Stimulated activated CD8-positive, alpha-beta memory T cell treated with anti-CD3 and anti-CD28 coated beads, Interleukin-4, amount 100 ng/mL, for 4 hours (primary cell): ENCODE measurements around the gene SYCE3.

Experiments
- DNase-seq, 2 donors: peaks; one replicate each; pipeline ENCODE4 v3.0.0-alpha.2; 2020; ENCODE audit warnings: low read depth in 2 of 2, low spot score in 1 of 2

The SYCE3 gene

DNA sequence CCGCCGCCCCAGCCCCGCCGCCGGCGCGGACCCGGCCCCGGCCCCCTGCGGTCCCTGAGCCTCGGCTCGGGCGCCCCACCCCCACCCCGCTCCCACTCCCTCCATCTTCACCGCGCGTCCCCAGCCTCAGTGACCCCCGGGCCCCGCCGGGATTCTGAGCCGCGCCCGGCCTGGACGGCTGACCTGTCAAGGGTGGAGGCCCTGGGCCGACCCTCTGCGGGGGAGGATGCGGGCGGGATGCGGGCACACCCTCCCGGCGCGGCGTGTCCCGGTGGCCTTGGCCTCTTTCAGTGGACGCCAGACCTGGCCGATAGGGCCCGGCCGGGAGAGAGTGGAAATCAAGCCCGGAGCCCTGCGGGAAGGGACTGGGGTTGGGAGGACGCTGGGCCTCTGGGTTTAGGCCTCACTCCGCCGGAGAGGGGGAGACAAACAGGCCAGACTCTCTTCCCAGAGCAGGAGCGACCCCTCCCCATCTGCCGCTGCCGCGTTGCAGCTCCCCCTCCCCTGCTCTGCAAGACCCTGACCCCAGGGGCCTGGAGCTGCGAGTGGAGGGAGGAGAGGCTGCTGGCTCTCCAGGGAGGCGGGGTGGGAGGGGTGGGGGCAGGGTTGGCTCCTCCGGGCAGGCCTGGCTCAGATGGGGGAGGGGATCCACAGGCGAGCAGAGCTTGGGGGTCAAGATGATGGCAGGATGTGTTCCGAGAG is 38.4 kb upstream of the SYCE3 start:
- no peak for DNase-seq

DNA sequence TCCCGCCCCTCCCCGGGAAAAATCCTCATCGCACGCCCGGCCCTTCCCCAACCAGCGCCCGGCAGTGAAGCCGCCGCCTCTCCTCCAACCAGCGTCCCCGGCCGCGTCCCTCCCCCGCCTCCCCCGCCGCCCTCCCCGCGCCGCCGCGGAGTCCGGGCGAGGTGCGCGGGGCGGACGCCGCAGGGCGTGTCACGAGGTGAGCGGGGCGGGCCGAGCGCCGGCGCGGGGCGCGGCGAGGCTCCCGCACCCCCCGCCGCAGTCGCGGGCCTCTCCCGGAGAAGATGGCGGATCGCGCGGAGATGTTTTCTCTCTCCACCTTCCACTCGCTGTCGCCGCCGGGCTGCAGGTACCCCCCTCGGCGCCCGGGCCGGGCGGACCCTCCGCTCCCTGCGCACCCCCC is 37.8 kb upstream of the SYCE3 start, which contains the start of gene MAPK8IP2:
Gene MAPK8IP2, plus strand, starts transcription at position 256 of the 400 bp plus-strand sequence. Its CDS starts 26 bp downstream, at position 282.
- no peak for DNase-seq

DNA sequence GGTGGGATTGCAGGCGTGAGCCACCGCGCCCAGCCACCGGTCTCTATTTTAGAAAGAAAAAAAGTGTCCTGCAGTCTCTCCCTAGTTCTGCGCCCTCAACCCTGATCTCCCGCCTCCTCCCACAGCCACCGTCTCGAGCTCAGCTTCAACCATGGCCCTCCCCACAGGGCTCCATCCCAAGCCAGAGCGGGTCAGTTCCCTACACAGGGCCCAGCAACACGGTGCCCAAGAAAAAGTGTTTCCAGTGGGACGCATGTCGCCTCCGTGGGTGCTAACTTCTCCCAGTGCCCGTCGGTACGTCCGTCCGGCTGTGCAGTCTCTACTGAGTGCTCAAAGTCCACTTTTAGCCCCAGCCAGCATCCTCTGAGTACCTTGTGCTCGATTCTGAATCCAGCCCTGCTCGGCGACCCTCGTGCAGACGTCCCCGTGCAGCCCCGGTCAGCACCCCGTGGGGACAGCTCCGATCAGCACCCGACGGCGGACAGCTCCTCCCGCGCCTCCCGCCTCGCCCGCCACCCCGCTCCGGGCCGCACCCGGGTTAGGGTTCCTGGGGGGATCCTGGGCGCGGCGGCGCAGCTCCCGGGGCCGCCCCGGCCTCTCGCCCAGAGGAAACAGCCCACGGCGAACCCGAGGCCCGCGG is 37.2 kb upstream of the SYCE3 start:
- DNase-seq: no peak

DNA sequence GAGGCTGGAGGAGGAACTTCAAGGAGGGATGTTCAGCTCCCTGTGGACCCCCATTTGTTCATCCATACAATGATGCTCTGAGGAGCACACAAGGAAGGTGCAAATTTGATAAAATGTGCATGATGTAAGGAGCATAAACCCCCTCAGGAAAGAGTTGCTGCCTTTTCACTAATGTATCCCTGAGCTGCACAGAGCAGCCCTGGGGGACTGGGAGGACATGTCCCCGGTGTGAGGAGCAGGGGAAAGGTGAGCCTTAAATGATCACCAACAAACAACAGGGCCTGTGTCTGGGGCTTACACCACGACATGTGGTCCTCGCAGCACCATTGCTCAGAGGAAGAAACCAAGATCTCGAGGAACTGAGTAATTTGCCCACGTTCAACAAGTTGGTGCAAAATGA is 34.4 kb upstream of the SYCE3 start:
- no peak for DNase-seq

DNA sequence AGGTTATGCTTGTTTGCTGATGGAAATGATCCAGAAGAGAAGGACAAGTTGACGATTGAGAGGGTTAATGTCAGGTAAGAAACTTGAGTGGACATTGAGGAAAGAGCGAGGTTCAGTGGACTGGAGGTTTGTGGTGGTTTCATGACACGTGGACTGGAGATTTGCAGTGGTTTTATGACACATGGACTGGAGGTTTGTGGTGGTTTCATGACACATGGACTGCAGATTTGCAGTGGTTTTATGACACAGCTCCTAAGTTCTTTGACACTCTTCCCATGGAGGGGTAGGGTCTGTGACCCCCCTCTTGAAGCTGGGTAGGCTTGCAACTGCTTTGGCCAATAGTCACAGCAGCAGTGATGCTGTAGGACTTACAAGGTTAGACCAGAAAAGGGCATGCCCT is 32.5 kb upstream of the SYCE3 start:
- no peak for DNase-seq

DNA sequence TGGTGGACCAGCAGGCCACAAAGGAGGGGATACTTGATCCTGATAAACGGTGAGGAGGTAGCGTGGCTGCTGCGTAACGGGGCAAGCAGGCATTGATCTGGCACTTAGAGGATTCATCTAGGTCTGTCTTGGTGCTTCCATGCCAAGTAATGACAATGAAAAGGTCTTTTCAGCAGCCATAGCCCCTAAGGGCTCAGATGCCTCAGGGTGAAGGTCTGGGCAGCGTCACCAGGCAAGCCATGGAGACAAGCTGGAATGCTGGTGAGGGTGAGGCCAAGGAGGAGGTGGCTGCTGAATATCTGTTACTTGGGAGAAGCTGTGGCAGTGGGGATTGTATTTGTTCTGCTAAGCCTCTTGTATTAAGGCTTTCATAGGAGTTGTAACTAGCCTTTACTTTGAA is 24.7 kb upstream of the SYCE3 start:
- DNase-seq: no peak

DNA sequence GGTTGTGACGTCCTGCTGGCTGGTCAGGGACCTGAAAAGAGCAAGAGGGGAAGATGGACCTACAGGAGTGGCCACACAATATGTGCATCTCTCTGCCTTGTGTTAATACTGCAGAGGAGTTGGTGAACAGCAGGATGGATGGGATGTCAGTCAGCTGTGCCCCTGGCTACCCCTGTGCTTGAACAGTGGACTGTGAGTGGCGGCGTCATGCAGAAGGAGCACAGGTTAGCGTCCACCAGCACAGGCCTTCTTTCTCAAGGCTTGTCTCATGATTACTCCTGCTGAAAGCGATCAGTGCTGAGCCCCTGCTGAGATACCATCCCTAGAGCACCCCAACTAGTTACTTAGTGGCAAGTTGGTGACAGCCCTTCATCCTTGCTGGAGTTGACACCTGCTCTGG is 23.7 kb upstream of the SYCE3 start:
- no peak for DNase-seq

DNA sequence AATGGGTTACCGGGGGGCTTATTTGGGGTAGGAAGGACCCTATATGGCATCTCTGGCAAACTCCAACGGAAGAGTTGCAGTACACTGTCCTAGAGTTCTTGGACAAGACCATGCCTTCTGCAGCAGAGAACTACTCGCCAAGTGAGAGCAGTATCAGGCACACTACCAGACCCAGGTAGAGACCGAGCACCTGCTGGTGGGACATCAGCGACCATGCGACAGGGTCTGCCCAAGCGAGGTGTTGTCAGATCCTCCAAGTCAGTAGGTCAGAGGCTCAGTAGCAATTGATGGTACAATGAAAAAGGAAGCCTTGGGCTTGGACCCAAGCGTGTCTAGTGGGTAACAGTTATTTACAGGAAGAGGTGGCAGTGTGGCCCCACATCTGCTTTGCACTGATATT is 23.1 kb upstream of the SYCE3 start:
- no peak for DNase-seq

DNA sequence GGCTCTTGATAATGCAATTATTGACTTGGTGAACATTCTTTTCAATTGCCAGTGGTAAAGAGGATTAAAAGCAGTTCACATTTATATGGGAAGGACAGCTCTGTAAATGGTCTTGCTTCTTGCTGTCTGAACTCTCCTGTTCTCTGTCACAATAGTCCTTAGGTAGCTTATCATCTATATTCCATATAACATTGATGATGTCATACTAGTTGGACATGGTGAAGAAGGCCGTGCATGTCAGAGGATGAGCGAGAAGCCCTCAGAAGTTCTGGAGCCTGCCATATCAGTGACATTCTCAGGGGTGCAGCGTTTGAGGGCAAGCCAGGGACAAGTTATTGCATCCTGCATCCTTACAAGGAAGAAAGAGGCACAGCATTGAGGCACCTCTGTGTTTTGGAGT is 22.5 kb upstream of the SYCE3 start:
- no peak for DNase-seq

DNA sequence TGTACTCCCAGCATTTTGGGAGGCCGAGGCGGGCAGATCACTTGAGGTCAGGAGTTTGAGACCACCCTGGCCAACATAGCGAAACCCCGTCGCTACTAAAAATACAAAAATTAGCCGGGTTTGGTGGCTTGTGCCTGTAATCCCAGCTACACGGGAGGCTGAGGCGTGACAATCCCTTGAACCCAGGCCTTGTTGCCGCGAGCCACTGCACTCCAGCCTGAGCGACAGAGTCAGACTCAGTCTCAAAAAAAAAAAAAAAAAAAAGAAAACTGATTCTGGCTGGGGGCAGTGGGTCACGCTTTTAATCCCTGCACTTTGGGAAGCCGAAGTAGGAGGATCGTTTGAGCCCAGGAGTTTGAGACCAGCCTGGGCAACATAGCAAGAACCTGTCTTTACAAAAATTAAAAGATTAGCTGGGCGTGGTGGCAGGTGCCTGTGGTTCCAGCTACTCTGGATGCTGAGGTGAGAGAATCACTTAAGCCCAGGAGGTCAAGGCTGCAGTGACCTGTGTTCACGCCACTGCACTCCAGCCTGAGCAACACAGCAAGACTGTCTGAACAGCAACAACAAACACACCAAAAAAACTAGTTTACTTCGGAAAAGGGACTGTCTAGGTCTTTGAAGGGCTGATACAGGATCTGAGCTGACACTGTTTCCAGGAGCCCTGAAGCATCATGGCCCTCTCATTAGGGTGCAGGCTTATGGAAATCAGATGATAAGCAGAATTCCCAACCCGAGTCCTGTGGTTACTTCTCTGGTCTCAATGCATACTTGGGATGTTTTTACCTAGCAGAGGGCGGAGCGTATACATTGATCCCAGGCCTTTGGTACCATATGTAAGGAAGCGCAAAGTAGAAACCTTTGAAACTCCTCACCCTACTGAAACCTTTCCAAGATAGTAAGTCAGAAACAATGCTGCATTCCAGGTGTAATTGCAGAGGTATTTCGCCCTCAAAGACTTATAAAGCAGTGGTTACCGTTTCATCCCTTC is 21.7 kb upstream of the SYCE3 start:
- no peak for DNase-seq

DNA sequence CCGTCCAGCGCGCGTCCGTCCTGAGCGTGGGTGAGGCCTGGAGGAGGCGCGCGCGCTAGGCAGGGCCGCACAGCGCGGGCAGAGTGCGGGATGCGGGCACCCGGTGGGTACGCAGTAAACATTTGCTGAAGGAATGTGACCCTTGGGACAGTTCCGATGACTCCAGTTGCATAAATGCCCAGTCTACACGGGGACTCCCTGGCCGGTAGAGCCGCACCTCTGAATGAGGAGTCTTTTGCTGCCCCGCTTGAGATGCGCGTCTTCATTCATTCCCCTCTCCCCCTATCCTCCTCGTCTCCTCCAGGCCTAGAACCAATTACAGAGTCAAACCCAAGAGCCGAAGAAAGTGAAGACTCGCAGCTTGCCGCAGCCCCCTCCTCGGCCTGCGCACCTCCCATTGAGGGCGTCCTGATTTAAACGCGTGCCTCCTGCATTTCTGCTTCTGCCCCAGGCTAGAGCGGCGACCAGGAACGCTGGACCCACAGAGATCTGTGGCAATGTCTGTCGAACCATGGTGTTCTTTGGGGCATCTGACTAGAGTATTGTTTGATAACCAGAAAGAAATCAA is 20.7 kb upstream of the SYCE3 start:
- DNase-seq: no peak

DNA sequence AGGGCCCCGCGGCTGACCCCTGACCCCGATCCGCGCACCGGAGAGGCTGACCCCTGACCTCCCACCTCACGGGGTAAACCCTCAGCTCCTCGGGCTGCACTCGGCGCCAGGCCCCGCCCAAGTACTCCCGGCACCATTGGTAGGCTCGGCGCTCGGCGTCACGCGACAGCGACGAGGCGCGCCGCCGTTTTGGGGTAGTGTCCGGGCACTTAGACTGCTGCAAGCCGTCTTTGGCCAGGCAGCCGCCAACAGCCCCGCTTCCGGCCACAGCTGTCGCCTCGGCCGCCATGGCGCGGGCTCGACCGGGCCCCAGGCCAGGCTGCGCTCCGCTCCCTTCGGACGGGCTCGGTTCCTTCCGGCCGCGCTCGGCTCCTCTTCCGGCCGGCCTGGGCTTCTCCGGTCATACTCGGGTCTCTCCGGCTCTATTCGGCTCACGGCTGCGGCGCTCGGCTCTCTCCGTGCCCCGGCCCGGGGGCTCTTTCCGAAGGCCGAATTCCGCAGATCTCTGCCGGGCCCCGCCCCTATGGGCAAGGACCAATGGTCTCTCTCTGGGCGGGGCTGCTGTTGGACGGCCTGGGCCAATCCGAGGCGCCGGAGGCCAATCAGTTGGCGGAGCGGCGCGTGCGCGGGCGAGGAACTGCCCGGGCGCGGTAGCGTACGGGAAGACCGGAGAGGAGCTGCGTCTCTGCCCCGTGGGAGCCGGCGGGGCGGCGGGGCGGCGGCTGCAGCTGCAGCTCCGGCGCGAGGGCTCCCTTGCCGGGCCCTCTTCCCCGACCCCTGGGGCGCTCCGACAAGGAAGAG is 20.0 kb upstream of the SYCE3 start, which contains the start of gene CHKB:
Gene CHKB, minus strand, starts transcription at position 357 of the 801 bp plus-strand sequence. Its CDS starts 68 bp downstream, at position 289.
- DNase-seq: peak; percentile 94 to 96

DNA sequence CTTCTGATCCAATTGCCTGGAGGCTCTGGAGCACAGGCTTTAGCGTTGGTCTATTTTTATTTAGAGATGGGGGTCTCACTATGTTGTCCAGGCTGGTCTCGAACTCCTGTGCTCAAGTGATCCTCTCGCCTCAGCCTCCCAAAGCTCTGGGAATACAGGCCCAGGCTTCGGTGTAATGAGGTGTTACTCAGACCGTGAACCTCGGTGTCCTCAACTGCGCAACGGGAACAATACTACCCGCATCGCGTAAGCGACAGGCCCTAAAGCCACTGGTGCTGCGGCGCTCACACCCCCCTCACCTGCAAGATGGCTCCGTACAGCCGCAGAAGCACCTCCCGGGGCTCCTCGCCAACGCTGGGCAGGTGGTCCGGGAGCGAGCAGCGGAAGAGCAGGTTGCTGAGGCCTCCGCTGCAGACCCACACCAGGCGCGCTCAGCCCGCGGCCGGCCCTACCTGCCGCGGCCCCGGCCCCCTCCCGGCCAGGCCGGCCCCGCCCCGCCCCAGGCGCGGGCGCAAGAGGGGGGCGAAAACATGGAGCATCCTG is 19.3 kb upstream of the SYCE3 start:
- DNase-seq: no peak

DNA sequence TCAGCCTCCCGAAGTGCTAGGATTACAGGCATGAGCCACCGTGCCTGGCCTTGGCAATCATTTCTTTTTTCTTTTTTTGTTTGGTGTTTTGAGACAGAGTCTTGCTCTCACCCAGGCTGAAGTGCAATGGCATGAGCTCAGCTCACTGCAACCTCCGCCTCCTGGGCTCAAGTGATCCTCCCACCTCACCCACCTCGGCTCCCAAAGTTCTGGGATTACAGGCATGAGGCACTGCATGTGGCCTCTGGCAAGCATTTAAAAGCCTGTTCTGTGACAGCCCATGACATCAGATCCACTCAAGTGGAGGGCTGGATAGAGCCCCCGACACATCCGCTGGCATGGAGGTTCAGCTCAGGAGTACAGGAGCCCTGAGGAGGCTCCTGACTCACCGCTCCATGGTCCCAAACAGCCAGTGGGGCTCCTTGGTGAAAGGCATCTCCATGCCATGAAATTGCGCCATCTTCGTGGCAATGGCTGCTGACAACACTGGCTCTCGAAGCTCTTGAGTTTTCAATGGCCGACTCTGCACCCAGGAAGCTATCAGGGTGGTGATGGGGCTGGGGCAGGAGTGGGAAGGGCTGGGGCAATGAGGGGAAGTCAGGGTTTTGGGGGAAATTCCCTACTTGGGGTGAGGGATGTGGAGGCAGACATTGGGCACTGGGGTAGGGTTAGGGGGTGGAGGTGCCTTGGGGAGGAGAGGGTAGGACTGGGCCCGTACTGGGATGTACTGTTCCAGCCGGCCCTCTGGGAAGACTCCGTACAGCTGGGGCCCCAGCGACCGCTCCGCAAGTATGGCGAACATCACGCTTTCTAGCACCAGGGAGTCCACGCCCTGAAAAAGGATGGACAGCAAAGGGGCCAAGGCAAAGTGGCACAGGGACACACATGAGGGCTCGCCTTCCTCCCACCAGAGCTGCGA is 18.6 kb upstream of the SYCE3 start:
- no peak for DNase-seq

DNA sequence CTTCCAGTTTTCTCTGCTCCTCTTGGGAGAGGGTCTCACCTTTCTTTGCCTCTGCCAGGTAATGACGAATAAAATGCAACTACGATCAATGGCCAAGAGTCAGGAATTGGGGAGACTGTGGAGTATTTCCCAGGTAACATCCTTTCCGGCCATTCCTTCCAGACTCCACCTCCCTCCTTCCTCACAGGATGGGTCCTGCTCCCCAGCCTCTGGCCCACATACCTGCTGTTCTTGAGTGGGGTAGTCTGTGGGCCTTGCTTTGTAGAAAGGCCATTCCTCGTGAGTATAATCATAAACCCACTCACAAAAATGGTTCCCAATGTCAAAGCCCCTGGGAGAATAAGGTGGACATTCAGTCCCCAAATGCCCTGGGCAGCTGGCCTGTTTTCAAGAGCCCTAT is 17.0 kb upstream of the SYCE3 start:
- no peak for DNase-seq

DNA sequence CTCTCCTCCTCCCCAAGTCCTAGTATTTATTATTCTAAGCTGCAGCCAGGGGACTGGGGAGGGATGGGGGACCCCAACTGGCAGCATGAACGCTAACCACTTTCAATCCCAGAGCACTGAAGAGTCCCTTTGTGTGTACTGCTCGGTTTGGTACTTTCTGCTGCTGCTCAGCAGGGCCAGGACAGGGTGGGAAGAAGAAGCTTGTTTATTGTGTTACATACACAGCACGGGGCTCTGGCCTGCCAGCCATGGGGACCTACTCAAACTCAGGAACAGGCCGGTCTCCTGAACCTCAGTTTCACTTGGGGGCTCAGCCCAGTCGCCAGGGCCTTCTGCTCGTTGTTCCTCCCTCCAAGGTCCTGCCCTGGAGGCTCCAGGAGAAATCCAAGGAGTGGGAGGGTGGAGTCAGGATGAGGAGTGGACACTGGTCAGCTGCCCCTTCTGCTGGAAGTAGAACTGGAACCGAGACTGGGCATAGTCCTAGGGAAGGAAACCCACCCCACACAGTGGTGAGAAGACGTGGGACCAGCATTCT is 16.1 kb upstream of the SYCE3 start:
- DNase-seq: no peak

DNA sequence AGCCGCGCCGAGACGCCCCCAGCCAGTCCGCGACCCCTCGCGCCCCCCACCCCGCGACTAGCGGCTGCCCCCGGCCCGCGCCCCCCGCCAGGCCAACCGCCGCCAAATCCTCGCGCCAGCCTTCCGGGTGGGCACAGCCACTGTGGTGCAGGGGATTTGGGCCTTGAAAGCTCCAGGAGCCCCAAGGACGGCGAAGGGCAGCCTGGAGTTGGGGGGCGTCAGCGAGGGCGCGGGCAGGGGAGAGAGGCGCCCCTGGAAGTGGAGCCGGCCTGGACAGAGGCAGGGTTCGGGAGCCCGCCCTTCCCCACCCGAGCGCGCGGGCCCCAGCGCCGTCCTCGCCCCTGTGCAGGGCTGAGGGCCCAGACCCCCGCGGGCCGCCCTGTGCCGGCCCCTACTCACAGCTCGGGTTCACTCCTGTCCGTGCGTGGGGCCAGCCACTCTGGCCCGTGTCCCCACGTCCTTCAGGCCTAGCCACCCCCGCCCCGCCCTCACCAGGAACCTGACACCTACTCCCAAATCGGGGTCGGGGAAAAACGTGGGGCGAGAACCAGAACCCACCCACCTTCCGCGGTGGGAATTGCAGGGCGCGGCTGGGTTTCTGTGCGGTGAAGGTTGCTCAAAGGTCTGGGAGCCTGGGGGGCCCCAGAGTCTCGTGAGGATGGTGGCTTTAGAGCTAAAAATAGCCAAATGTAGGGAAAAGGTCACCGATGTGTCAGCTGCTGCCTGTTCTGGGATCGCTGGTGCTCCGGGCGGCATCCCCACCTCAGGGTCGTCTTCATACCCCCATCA is 15.5 kb upstream of the SYCE3 start, which contains the start of gene CPT1B:
Gene CPT1B, minus strand, starts transcription at position 441 of the 789 bp plus-strand sequence. CDS start 512 bp downstream, outside the sequence.
- no peak for DNase-seq

DNA sequence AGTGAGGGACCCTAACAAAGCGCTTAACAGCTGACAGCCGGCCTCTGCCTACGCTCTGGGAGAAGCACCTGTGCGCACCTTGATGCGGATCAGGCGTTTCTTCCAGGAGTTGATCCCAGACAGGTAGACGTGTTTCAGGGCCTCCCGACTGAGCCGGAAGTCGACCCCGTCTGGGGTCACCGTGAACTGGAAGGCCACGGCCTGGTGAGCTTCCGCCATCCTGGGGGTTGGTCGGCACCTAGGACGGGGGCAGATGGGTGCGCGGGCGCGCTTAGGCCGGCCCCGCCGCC is 14.9 kb upstream of the SYCE3 start:
- no peak for DNase-seq
